NCI-H2227 treated with DMSO at 0.1 percent for 48 hours (cell line): ENCODE data around the gene CLK3.
"Not testable (repeated sequence)": the region's sequence is repeated elsewhere in the genome, so short reads cannot be mapped to it uniquely, and the experiment has no call there.

Source experiments
- DNase-seq: peaks from one replicate; lab custom pipeline; 2025; lab: John Stamatoyannopoulos, UW

CLK3 gene

DNA sequence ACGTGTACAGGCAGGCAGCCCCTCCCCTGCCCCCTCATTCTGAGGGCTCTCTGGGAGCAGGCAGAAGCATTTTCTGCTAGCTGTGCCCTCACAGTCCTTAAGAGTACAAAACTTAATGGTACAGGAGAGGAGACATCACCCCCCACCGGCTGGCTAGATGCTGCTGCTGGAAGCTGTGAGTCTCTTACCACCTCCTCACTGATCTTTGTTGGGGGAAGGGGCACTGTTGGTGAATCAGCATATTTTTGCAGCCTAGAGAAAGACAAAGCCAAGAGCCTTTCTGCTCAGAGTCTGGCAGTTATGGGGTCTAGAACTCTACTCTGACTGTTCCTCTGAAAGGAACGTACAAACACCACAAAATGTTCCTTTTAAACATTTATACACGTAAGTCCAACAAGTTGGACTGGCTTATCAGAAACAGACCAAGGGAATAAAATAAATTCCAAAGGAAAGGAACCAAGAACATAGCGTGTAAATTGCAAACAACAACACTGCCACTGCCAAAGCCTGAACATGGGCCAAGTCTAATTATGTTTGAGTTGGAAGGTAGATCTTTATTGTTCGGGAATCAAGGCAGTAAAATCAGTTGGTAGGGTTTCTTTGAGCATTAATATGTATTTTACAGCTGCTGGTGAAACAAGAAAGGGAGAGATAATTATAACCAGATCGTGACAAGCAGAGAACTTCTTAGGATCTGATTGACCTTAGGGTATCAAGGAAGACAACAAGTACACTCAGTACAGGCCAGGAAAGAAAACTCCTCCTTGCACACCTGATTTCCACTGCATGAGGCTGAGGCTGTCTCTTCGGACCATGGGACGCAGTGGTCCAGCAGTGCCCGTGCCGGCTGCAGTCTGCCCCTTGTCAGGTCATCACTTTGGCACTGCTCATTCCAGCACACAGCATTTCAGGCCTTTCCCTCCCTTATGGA, 27.4 kb downstream of the CLK3 start:
- DNase-seq, result peak; percentile 26

DNA sequence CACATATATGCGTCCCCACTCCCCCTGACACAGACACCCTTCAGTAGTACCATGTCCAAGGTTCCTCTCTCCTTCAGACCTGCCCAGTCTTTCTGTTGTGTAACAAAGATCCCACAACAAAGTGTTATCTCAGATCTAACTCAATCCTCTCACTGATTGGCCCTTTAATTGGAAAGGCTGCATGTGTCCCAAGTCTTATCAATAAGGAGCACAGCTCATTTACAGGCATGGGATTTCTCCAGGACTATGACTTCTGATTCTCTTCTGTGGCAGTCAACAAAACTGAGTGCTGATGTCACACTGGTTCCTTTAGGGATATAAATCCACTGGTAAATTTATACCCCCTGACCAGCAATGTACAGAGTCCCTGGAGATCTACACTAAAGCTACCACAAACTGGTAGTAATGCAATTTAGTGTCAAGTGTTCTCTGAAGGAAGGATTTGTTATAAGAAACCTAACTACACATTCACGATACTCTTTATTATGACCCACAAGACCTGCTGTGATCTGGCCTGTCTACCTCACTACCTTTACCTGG, 28.1 kb downstream of the CLK3 start:
- no peak for DNase-seq

DNA sequence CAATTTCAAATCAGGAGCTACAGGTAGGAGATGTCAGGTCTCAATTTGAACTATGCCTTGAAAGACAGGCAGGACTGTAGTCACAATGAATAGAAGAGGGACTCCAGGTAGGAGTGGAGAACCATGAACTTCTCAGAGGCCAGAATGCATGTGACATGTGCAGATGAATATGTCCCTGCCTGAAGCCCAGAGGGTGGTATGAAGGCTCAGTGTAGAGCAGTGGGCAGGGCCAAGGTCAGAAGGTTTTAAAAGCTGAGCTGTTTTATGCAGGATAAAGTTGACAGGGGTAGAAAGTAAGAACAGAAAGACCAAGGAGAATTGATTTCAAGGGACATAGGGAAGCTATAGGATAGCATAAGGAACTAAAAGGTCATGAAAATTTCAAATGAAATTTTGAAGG, 30.8 kb downstream of the CLK3 start:
- no peak for DNase-seq

DNA sequence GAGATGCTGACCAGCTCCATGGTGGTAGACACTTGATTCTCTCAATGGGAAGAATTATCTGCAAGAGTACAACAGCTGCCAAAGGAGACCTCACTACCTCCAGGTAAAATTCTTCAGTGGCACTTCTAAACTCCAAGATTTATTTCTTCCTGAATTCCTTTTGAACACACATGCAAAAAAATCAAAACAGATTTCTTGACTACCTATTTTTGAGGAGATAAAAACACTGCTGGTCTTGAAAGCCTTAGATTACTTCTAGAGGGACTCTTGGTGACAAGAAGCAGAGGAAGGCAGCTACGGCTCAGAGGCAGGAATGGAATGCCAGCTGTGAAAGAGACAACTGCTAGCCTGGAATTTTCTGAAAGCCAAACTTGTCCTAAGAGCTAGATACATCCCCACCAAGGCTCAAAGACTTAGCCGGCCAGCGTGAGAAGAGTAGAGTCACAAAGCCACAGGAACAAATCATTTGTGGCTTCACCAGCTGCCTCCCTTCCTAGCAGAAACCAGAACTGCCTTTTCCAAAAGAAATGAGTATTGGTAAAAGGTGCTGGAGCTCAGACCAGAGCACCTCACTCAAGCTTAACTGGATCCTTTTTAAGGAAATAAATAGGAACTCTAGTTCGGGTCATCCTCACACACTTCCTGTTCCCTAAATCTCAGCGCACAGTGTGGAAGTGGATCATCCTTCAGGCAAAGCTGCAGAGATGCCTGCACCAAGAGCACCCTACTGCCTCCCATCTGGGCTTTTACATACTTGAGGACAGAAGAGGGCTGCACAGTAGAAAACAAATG, 32.6 kb downstream of the CLK3 start:
- no peak for DNase-seq

DNA sequence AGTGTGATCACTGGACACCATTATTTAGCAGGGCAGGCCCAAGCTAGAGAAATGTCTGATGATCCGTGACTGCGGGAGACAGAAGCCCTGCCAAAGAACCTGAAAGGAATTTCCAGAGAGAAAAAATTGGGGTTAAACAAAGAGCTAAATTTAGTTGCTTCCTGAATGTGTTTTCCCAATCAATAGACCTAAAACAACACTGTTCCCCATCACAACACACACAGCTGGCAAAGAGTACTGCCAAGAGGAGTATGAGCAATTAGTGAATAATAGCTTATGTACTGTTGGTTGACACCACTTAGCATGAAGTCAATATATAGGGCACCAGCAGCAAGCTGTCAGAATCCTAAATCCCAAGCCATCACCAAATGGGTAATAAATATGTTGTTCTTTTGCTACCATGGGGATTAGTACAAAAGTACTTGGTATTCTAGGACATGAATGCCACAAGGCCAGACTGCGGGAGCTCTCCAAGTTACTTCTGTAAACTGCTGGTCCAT, 35.7 kb downstream of the CLK3 start:
- DNase-seq, result no peak

DNA sequence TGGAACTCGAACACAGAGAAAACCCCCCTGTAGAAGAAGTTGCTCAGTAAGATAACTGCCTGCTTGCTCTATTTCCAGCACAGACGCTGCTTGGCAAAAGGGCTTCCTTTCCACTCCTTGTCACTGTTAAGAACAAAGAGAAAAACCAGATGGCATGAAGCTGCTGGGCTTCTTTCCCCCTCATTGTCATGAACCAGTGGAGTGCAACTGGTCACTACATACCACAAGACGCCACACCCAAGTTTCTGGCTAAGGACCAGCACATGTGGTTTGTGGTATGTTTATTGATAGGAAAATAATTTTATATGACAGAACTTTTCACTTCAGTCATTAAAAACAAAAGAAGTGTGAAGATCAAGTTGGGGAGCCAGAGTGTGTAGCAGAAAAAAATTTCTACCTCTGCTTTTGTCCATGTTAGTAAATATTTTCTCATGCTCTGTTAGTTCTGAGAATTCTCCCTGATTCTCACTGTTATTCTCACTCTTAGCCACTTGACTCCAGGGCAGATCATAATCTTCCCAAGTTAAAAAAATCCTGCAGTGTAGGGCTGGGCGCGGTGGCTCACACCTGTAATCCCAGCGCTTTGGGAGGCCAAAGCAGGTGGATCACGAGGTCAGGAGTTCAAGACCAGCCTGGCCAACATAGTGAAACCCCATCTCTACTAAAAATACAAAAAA, 37.9 kb downstream of the CLK3 start:
- no peak for DNase-seq

DNA sequence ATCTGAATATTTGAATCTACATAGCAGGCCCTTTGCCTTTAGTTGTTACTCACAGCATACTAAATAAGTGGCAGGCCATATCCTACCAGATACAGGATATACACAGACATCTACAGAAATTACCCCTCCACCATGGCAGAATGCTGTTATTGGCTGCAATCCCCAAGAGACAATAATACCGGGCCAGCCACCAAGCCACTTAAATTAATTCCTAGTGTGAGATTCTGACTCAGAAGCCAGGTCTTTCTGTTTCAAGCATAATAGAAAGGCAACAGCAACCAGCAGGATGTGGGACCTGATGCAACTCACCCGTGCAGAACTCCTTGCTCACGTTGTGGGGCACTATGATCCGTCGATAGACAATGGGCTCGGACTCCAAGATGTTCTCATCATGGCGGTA, 39.8 kb downstream of the CLK3 start:
- no peak for DNase-seq

DNA sequence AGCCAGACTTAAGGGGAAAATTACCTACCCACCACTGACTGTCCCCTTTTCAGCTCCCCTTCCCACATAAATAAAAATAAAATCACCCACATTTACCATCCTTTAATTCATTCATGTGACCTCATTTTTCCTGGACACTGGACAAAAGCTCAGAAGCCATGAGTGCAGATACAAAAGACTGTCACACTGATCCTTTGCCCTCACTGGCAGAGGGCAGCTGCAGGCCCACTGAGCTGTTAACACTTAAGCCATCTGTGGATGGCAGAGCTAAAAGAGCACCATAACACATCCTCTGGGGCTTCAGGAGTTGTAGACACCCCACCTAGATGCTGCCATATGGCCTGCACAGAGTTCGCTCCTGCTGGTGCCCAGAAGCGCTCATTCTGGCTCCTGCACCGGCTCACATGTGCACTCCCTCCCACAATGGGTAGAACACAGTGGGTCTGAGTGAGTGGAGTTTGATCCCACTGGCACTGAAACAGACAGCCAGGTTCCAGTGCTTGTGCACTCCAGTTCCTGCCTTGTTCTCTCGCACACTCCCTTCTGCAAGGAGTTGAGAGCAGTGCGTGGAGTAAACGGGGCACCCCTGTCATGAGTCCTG, 41.4 kb downstream of the CLK3 start:
- no peak for DNase-seq

DNA sequence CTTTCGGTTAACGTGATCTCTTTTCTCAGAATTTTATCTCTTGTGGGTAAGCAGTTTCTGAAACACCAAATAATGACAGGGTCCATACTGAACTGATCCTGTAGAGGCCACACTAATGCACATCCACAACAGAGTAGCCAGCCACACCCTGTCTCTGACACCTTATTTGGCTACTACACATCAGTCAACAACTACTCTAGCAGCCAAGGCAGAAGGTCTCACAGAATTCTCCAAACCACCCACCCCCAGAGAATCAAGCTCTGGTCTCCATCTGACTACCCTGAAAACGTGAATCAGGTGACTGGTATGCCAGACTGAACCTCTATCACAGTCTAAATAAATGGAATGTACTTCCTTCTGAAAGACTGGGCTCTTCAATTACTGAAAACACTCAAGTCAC, 42.2 kb downstream of the CLK3 start:
- DNase-seq, result no peak

DNA sequence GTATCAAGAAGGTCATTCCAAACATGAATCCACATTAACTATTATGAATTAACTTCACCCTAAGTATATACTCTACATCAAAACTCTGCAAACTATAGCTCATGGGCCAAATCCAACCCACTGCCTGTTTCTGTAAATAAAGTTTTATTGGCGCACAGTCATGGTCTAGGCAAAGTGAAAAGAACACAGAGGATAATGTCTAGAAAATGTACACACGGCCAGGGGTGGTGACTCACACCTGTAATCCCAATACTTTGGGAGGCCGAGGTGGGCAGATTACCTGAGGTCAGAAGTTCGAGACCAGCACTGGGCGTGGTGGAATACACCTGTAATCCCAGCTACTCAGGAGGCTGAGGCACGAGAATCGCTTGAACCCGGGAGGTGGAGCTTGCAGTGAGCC, 45.6 kb downstream of the CLK3 start:
- DNase-seq, result not testable (repeated sequence)

DNA sequence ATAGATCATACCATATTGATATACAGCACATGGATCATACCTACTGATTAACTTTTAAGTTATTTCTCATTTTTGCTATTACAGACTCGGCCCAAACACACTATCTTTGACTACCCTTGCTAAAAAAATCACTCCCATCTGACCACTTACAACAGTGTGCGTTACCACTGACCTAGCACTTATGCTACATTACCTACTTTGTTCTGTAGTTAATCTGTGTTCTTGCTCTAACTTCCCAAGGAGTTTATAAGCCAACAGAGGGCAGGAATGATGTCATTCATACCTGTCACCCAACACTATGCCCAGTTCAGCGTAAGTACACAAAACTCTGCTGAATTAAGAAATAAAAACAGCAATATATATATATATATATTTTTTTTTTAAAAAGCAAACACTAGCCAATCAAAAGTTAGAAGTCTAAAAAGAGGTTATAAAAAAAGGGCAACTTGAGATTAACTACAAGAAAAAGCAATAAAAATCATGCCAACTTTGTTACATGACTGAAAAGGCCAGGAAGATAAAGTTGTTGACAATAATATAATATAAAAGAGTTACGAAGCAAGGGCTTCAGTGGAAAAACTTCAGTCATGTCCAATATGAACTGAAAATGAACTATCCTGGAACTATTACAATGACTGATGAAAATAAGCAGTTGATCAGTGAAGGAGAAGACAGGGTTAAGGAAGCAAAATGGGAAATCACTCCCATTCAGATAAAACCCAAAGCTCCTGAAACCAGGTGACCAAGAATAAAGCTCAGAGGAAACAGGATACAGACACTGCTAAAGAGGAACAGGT, 46.6 kb downstream of the CLK3 start:
- no peak for DNase-seq

DNA sequence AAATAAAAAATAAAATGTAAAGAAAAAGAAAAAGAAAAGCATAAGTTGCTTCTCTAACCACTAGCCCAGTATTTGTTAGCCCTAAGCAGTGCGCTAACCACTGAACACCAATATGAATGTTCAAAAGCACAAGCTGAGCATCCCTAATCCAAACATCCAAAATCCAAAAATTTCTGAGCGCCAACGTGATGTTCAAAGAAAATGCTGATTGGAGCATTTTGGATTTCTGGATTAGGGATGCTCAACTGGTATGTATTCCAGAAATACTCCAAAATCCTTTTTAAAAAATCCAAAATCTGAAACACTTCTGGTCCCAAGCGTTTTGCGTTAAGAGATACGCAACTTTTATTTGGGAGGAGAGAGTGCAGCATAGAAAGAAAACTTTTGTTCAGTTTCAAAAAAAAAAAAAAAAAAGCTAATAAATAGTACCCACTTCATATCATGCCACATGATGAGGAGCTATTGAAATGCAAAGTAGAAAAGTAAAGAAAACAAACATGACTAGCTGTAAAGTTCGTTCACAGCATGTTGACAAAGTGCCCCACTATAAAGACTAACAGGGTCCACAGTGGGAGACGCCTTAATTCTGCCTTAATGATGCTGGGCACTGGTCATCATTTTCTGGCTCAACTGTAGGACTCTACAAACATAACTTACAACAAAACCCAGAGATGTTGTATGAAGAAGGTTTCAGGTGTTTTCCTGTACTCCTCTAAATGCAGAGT, 47.8 kb downstream of the CLK3 start:
- no peak for DNase-seq

DNA sequence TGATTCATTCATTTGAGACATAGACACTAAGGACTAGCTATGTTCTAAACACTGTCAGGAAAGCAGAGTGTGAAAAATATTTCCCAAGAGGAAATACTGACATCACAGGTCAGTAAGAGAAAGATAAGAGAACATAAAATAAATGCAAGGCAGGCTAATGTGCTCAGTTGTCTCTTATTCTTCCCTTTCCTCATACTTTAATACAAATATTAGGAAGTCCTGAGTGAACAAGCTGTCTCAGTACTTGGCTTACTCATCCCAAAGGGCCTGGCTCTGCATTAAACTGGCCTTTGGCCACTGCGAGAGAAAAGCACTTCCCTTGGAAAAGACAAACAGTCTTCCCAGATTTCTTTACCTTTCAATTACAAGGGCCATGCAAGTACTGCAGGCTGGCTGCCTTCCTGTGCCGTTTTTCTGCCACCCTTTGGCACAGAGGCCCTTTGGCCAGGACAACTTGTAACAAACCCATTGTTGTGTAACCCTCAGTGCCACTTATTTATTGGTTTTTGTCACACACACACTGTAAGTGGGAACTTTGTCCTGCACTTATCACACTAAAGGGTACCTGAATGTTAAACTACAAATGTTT, 48.5 kb downstream of the CLK3 start:
- DNase-seq, result no peak

DNA sequence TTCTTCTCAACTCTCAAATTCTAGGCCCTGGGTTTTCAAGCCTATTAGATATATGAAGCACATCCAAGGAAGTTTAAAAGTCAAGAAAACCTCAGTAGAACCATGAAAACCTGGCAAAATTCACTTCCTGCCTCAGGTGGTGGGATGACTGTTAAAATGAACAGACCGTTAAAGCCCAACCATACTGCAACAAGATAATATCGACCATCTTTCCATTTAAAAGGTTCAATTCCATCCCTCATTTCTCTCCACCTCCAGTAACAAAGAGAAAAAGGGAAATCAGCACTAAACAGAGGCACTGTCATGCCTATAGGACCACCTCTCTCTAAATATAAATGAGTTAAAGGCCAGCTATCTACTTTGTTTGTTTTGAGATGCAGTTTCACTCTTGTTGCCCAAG, 49.0 kb downstream of the CLK3 start:
- DNase-seq, result no peak

DNA sequence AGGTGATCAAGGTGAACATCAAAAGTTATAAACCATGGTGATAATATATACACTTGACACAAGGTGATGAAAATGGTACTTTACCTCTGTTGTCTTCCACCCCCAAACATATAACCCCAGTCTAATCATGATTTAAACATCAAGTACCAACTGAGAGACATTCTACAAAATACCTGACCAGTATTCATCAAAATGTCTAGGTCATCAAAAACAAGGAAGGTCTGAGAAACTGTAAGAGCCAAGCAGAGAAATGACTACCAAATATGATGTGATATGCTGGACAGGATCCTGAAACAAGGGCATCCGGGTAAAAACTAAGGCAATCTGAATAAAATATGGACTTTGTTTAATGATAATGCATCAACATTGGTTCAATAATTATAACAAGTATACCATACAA, 52.3 kb downstream of the CLK3 start:
- no peak for DNase-seq

DNA sequence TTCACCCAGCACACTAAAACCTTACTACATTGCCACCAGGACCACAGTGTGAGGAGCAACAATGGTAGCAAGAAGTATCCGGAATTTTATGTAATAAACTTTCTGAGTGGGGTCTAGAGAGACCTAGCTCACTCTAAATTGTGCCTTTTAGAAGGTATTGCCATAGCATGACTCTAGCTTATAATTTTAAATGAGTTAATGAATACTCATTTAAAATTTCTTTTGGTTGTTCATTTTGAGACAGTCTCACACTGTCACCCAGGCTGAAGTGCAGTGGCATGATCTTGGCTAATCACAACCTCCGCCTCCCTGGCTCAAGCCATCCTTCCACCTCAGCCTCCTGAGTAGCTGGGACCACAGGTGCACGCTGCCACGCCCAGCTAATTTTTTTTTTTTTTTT, 54.0 kb downstream of the CLK3 start:
- DNase-seq, result no peak

DNA sequence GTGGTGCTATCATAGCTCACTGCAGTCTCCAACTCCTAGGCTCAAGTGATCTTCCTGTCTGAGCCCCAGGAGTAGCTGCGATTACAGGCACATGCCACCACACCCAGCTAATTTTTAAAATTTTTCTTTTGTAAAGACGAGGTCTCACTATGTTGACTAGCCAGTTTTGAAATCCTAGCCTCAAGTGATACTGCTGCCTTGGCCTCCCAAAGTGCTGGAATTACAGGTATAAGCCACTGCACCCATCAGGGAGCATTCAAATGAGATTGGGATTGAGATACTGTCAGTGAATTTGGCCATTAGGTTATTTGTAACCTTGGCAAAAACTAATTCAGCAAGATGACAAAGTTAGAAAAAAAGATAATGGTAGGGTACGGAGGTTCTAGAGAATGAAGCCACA, 58.5 kb downstream of the CLK3 start:
- DNase-seq, result no peak

DNA sequence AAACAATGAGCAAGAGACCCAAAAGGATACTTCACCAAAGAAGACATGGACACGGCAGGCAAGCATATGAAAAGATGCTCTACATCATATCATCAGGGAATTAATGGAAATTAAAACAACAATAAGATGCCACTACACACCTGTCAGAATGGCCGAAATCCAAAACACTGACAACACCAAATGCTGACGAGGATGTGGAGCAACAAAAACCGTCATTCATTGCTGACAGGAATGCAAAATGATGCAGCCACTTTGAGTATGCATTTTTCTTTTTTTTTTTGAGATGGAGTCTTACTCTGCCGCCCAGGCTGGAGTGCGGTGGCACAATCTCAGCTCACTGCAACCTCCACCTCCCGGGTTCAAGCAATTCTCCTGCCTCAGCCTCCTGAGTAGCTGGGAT, 61.2 kb downstream of the CLK3 start:
- no peak for DNase-seq
